Renal cortical epithelial cell (primary cell): ENCODE measurements around the gene ODC1. TPM values are rescaled to one million over a fixed set of nuclear protein-coding genes. Genes with fewer than 3 reads are reported as not detected.
"Not testable (repeated sequence)": the region's sequence is repeated elsewhere in the genome, so short reads cannot be mapped to it uniquely, and the experiment has no call there.

Source experiments
- DNase-seq: peaks from one replicate; pipeline ENCODE4 v3.0.0-alpha.2; 2011; ENCODE audit warnings: low read depth
- total RNA-seq: library from RNA; depleted of rRNA; stranded (reverse); fragments of >200 nt; gene quantifications from 2 replicates; pipeline ENCODE4 v1.2.3, GENCODE V29; 2014

The ODC1 gene
- total RNA-seq, result 79.7 and 133 TPM in 2 replicates

DNA sequence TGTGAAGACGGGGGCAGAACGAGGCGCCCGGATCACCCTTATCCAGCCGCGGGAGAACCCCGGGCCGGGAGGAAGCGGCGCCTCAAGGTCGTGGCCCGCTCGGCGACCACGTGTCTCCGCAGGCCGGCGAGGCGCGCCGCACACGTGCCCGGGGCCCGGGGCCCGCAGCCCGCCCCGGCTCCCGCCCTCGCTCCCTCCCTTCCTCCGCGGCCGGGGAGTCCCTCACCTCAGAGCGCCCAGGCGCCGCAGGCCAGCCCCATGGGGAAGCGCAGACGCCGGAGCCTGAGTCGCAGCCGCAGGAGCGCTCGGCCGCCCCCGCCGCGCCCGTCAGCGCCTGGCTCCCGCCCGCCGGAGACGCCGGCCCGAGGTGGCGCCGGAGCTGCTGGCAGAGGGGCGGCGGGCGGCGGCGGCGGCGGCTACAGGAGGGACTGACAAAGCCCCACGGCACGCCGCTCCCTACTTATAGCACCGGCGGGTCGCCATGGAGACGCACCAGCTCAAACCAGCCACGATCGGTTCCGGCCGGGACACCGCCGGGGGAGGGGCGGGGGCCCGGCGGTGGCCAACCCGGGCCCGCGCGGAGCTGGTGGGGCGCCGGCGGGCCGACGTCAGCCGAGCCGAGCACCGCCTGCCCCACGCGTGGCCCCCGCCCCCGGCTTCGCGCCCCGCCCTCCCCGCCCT is at the start of gene ODC1:
TSS of gene ODC1 (minus strand) at position 433 of the 681 bp plus-strand sequence. CDS start 3,295 bp downstream, outside the sequence.
- DNase-seq, result peak; percentile 66

DNA sequence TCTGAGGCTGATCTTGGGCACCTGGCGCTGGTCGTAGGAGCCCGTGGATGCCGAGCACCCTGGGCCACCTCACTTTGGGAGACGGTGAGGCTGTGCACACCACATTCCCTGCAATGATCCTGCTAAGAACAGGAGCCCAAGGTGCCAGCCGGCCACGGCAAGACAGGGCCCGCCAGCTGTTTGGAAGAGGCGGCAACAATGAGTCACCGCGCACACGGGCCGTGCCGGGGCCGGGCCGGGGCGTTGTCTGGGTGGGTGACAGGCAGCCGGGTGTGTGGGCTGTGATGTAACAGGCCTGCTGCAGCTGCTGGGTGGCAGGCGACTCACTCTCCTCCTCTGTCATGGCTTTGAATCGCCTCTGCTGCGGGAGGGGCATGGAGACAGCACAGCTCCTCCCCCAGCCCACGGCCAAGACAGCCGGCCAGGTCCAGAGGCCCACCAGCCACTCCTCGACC is 49.7 kb upstream of the ODC1 start:
- DNase-seq, result peak; percentile 68

DNA sequence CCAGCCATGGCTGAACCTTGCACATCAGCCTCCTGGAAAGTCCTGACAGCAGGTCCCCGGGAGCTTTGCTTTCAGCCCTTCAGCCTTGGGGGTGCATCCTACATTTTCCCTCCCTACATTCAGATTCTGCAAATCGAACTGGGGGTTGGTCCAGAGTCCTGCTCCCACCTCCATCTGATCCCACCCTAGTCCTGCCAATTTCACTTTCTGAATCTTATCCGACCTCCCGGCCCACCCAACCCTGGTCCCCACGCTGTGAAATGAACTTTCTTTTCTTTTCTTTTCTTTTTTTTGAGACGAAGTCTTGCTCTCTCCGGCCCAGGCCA is 47.8 kb upstream of the ODC1 start:
- no peak for DNase-seq

DNA sequence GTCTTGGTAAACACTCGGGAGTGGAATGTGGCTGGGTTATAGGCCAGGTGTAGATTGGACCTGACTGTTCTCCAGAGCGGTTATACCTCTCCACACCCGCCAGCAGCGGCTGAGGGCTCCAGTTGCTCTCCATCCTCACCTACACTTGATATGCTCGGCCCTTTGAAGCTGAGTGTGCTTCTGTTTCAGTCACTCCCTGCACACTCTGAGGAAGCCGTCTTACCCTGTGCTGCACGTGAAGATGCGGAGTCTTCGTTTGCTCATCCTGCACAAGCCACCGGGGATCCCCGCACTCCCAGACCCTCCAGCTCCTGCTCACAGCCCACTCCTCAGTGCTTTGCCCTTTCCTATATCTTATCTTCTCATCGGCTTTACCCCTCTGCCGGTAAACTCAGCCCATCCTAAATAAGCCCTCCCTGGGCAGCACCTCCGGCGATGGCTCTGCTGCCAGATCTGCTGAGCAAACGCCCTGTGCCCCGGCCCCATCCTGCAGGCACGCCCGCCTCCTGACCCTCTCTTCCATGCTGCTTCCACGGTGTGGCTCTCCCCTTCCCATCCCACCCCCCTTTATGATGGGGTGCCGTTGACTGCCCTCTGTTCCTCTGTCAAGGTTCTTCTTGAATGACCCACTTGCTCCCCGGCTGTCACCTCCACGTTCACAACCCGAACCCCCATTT is 47.3 kb upstream of the ODC1 start:
- DNase-seq, result no peak

DNA sequence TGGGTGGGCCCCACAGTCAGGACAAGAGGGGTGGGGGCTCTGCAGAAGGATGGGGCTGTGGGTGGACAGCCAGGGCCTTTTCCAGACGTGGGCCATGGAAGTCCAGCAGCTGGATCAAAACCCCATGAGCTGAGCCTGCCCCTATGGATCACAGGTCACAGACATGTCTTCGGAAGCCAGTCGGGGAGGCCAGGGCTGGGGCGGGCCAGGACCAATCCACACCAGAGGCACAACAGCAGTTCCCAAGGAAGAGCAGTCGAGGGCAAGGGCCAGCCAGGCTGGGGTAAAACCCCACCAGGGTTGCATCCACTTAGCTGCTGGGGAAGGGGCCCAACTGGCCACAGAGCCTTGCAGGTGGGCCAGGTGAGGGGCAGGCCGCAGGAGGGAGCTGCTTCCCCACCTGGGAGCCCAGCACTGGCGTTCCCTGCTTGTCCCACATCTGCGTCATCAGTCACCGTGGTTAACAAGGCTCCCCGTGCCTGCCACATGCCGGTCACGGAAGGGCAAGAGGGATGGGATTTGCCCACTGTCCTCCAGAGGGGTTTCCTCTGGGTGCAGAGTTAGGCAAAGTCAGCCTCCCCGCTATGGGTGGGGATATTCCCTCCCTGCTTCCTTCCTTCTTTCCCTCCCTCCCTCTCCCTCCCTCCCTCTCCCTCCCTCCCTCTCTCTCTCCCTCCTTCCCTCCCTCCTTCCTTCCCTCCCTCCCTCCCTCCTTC is 46.4 kb upstream of the ODC1 start:
- no peak for DNase-seq

DNA sequence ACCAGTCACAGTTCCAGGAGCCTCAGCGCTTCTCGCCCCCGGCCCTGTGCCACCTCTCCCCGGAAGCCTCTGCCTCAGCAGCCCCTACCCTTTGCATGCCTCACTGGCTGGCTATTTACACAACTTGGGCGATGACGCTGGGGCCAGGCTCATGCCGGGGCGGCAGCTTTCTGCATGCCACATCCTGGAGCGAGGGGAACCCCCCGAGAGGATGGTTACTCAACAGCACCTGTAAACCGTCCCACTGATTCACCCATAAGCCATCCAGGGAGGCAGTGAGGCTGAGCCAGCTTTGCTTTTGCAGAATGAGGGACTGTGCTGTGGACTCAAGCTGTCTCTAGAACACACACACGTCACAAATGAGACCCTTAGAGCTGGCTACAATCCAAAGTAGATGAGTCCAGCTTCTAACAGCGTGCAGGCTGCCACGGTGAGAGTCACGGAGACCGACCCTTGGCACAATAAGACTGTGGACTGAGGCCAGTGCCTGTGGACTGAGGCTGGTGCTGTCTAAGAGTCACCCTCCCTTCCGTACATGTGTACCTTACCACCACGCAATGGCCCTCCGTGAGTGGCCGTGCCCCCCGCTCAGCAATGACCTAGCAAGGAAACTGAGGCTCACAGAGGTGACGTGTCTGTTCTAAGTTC is 45.6 kb upstream of the ODC1 start:
- peak; percentile 98 for DNase-seq

DNA sequence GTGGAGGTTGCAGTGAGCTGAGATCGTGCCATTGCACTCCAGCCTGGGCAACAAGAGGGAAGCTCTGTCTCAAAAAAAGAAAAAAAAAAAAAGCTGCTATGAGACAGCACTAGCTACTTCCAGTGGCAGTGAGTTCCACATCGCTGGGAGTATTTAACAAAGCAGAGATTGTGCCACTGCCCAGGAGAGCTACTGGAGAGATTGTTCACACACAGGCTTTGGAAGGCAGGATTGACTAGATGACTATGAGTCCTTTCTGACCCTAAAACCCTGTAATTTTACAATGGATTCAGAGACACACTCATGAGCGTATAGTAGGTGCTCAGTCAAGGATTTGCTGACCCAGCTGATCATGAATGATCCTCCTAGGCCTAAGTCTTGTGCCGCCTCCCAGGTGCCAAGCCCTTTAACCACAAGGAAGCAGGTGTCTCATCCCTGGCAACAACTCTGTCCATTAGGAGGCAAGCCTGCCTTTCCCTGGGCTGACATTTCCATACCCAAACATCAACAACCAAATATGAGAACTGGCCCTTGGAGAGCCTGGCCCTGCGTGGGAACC is 45.0 kb upstream of the ODC1 start:
- DNase-seq, result no peak

DNA sequence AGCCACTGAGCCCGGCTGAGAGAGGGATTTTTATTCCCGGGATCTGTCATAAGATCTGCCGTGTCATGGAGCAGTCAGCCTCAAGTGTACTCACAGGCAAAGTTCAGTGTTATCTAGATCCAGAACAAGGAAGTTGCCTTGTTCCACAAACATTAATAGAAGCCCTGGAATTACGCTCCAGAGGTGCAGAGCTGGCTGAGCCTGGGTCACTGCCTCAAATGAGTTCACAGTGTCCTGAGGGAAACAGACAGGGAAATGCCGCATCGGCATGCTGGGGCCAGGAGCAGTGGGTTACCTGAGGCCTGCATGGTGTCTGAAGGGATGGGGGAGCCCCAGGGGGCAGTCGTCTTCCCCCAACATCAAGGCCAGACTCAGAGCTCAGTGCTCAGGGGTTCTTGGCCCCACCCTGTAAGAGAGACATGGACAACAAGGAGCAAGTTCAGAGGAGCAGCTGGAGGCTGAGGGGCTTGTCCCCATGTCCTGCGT is 42.7 kb upstream of the ODC1 start:
- DNase-seq, result peak; percentile 58

DNA sequence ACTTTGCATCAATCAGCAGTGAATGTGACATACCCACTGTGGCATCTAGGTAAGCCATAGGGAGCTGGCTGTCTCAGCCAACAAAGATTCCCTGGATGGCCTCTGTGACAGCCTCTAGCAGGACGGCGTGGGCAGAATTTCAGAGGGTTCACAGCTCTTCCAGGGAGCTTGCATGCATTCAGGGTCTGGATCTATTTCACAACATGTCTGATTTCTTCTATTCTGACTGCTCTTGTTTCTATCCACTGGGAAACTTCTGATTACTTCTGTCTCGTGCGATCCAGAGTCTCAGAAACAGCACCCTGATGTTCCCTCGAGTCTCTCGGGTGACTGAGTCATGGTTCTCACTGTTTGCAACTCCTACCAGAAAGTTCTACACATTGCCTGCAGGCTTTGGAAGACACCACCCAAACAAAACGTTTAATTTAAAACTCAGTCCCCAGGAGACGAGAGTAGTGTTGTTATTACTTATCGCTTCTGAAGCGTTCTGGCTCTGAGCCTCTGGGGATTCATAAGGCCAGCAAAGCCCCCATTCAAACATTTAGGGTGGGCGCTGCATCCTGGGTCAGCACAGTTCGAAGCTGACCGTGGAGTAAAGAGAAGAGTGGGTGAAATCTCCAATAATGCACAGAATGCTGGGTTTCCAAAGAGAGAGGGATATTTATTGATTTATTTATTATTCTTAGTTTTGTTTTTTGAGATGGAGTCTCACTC is 41.9 kb upstream of the ODC1 start:
- no peak for DNase-seq

DNA sequence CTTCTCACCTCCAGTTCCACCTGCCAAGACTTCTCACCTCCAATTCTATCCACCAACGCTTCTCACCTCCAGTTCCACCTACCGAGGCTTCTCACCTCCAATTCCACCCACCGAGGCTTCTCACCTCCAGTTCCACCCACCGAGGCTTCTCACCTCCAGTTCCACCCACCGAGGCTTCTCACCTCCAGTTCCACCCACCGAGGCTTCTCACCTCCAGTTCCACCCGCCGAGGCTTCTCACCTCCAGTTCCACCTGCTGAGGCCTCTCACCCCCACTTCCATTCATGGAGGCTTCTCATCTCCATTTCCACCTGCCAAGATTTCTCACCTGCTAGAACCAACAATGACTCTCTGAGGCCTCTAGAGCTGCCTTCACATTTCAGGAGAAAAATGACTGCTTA is 40.0 kb upstream of the ODC1 start:
- DNase-seq, result not testable (repeated sequence)

DNA sequence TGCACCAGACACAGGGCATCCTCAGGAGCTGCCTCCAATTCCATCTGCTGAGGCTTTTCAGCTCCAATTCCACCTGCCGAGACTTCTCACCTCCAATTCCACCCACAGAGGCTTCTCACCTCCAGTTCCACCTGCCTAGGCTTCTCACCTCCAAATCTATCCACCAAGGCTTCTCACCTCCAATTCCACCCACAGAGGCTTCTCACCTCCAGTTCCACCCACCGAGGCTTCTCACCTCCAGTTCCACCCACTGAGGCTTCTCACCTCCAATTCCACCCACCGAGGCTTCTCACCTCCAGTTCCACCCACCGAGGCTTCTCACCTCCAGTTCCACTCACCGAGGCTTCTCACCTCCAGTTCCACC is 39.6 kb upstream of the ODC1 start:
- not testable (repeated sequence) for DNase-seq

DNA sequence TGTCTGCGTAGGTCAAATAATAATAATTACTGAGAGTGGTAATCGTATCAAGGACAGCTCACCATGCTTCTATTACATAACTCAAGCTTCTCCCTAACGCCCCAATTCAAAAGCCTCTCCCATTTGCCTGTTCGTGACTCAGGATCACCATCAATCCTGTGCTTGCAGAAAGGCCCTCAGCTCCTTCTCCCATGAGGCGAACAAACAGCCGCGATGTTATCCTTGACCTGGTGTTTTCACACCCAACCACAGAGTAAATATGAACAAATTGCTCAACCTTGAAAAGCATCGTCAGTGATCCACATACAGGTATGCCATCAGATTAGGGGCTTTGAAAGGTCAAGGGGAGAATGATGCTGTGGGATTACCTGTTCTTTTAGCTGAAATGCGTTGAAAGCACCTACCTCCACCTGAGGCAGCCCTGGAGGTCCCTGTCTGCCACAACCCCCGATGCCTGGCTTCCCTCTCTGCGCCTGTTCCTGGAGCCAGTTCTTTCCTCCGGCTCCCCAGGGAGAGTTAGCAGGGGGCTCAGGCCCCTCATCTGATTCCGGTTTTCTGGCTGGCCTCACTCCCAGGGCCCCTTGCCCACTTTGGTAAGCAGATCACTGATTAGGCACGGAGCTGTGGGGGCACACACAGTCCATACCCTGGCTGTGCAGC is 39.1 kb upstream of the ODC1 start:
- peak; percentile 69 for DNase-seq

DNA sequence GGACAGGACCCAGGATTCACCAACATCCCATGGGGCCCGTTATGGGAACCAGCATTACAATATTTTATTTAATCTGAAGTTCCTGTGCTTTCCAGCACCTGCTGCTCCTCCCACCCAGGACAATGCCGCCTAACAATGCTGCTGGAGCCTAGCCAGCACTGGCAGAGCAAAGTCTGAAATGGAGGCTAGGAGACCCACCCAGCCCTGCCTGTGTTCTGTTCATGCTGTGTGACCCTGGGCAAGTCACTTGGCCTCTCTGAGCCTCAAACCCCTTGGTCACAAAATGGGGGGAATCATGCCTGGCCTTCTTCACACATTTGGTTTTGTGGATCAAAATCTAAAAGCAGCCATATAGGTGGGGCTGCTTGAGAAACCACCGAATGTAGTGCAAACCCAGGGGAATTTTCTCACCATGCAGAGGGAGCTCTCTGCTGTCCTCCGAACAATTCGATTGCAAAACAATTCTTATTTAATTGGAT is 38.5 kb upstream of the ODC1 start:
- DNase-seq, result no peak

DNA sequence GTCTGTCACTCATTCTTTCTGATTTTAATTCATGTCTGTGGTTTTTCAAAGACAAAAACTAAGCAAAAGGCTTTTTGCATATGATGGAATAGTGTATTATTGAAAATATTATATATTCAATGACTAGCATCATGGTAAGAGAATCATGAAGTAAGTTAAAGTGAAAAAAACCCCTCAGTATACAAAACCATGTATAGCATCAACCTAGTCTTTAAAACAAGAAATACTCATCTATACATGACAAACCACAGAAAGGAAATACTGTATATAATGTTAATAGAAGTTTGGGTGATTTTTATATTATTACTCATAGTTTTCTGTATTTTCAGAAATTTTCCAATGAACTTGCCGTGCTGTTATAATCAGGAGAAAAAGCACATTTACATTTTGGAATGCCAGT is 38.0 kb upstream of the ODC1 start:
- no peak for DNase-seq

DNA sequence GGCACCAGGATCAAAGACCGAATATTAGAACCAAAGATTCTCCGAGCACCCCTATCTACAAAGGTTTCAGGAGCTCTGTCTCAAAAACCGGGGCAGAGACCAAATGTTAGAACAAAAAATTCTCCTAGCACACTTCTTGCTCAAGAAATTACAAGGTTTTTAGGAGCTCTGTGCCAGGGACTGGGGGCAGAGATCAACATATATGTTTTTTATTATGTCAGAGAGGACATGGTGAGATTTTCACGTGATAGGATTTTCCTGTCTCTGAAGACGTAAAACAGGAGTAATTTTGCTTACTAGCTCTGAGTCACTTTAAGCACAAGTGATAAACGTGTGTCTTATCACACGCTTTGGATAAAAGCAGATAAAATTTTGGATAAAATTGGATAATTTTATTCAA is 34.8 kb upstream of the ODC1 start:
- DNase-seq, result no peak

DNA sequence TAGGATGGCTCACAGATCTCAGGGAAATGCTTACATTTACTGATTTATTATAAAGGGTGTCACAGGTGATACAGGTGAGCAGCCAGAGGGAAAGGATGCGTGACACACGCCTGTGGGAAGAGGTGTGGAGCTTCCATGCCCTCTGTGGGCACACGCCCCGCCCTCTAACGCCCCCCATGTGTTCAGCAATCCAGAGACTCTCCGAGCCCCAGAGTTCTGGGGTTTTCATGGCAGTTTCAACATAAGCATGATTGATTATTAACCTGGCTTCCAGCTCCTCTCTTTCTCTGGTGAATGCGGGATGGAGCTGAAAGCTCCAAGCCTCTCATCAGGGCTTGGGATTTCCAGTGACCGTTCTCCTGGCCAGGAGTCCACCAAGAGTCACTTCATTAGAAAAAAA is 34.3 kb upstream of the ODC1 start:
- DNase-seq, result peak; percentile 67

DNA sequence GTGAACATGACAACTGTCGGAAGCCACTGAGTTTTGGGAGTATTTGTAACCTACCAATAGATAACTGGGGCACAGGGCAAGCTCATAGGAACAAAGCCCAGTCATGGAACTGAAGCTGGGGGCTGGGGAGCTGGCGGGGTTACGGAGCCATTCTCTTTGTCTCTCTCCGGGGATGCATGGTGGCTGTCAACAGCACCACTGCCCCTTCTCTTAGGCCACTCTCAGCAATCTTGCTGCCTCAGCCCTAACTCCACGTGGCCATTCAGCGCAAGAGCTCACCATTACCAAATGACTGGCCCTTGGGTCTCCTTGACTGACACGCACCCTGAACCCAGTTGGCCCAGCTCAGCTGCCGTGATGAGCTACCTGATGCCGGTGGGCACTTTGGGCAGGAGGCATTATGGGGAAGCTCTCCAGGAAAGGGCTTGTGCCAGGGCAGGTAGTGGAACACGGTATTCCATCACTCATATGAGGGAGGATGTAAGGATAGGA is 33.6 kb upstream of the ODC1 start:
- DNase-seq, result no peak

DNA sequence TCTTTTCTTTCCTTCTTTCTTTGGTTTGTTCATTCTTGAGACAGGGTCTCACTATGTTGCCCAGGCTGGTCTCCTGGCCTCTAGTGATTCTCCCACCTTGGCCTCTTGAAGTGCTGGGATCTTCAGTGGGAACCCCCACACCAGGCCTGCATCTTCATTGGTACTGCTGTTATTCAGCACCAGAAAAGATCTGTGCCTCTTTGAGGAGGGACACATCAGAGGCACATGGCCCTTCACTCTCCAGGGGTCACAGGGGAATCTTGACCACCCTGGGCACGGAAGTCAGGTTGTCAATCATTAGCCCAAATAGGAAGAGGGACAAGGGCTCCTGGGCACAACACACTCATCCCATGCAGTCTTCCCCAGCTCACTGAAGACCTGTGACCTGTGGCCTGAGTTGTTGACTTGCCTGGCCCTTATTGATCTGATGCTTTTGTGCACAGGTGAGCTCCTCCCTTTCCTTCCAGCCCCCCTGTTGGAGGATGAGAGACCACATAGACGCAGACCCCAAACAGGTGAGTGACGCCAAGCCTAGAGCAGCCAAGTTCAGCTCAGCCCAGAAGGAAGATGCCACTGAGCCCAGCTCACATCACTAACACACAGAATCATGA is 33.0 kb upstream of the ODC1 start:
- DNase-seq, result no peak

DNA sequence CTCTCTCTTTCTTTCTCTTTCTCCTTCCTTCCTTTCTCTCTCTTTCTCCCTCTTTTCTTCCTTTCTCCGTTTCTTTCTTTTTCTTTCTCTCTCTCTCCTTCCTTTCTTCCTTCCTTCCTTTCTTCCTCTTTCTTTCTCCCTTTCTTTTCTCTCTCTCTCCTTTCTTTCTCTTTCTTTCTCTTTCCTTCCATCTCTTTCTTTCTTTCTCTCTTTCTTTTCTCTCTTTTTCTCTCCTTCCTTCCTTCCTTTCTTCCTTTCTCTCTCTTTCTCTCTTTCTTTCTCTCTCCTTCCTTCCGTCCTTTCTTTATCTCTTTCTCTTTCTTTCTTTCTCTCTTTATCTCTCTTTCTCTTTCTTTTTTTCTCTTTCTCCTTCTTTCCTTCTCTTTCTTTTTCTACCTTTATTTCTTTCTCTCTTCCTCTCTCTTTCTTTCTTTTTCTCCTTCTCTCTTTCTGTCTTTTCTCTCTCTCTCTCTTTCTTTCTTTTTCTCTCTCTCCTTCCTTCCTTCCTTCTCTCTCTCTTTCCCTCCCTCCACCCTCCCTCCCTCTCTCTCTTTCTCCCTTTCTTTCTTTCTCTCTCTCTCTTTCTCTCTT is 32.3 kb upstream of the ODC1 start:
- no peak for DNase-seq

DNA sequence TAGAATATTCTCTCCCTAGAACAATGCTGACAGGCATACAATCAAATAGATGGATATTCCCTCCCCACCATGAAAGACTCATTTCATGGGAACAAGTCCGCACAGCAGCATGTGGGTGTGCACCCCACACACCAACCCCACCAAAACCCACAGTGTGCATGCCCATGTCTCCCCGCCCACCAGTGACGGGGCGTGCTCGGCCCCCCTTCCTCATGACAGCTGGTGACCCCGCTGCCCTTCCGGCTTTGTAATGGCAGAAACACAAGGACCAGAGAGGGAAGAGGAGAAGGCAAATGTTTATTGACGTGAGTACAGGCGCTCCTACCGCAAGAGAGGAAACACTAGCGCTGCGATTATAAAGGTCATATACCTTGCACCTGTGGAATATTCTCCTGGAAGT is 30.8 kb upstream of the ODC1 start:
- no peak for DNase-seq
